ENCODE data around the gene CD69.

CD69 gene

GRCh38 chr12:9763025-9763424 is 2.3 kb upstream of the CD69 start:
- TF ChIP-seq CEBPB (IDR thresholded peaks at IDR 0.05) (no peak), MAX (IDR thresholded peaks at IDR 0.05) (no peak), RAD21 (IDR thresholded peaks at IDR 0.05; ENCODE audit: low read depth) (no peak), TAF1 (IDR thresholded peaks at IDR 0.05; ENCODE audit: low read depth) (no peak), TEAD4 (IDR thresholded peaks at IDR 0.05) (no peak), YY1 (IDR thresholded peaks at IDR 0.05; ENCODE audit: low read depth) (no peak), TCF12 (IDR thresholded peaks at IDR 0.05; ENCODE audit: low read depth) (no peak), EGR1 (IDR thresholded peaks at IDR 0.05) (no peak), NFIC (IDR thresholded peaks at IDR 0.05) (no peak)
- TF ChIP-seq, protein P1, sequence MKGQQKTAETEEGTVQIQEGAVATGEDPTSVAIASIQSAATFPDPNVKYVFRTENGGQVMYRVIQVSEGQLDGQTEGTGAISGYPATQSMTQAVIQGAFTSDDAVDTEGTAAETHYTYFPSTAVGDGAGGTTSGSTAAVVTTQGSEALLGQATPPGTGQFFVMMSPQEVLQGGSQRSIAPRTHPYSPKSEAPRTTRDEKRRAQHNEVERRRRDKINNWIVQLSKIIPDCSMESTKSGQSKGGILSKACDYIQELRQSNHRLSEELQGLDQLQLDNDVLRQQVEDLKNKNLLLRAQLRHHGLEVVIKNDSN (IDR thresholded peaks at IDR 0.05): no peak
- TF ChIP-seq, protein P2, sequence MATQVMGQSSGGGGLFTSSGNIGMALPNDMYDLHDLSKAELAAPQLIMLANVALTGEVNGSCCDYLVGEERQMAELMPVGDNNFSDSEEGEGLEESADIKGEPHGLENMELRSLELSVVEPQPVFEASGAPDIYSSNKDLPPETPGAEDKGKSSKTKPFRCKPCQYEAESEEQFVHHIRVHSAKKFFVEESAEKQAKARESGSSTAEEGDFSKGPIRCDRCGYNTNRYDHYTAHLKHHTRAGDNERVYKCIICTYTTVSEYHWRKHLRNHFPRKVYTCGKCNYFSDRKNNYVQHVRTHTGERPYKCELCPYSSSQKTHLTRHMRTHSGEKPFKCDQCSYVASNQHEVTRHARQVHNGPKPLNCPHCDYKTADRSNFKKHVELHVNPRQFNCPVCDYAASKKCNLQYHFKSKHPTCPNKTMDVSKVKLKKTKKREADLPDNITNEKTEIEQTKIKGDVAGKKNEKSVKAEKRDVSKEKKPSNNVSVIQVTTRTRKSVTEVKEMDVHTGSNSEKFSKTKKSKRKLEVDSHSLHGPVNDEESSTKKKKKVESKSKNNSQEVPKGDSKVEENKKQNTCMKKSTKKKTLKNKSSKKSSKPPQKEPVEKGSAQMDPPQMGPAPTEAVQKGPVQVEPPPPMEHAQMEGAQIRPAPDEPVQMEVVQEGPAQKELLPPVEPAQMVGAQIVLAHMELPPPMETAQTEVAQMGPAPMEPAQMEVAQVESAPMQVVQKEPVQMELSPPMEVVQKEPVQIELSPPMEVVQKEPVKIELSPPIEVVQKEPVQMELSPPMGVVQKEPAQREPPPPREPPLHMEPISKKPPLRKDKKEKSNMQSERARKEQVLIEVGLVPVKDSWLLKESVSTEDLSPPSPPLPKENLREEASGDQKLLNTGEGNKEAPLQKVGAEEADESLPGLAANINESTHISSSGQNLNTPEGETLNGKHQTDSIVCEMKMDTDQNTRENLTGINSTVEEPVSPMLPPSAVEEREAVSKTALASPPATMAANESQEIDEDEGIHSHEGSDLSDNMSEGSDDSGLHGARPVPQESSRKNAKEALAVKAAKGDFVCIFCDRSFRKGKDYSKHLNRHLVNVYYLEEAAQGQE (IDR thresholded peaks at IDR 0.05; ENCODE audit: low read depth): no peak

DNA sequence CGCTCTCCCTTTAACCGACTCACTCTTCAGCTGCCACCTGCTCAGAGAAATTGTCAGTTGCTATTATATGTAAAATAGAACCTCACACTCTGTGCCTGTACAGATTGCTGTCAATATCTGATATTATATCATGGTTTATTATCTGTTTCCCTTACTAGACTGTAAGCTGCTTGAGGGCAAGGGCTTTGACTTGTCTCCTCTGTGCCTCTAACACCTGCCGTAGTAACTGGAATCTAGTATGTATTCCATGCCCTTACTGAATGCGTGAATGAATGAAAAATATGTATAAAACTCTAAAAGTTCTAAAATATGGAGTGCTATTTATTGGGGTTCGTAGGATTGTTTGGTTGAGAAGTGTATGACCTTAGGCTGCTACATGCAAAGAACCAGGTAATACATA is 1.7 kb upstream of the CD69 start:
- TF ChIP-seq CEBPB (IDR thresholded peaks at IDR 0.05) (no peak), CREB1 (IDR thresholded peaks at IDR 0.05; ENCODE audit: low read depth) (no peak), RAD21 (IDR thresholded peaks at IDR 0.05; ENCODE audit: low read depth) (no peak), FOXM1 (IDR thresholded peaks at IDR 0.05; ENCODE audit: borderline replicate concordance, low read depth) (no peak), YY1 (IDR thresholded peaks at IDR 0.05; ENCODE audit: low read depth) (no peak), EGR1 (IDR thresholded peaks at IDR 0.05) (no peak), TCF12 (IDR thresholded peaks at IDR 0.05; ENCODE audit: low read depth) (no peak), MAX (IDR thresholded peaks at IDR 0.05) (no peak), NFIC (IDR thresholded peaks at IDR 0.05) (no peak), ZBTB7A (IDR thresholded peaks at IDR 0.05; ENCODE audit: low read depth) (no peak), EP300 (IDR thresholded peaks at IDR 0.05; ENCODE audit: borderline replicate concordance) (no peak)
- TF ChIP-seq, protein P2 (IDR thresholded peaks at IDR 0.05; ENCODE audit: low read depth): no peak

DNA sequence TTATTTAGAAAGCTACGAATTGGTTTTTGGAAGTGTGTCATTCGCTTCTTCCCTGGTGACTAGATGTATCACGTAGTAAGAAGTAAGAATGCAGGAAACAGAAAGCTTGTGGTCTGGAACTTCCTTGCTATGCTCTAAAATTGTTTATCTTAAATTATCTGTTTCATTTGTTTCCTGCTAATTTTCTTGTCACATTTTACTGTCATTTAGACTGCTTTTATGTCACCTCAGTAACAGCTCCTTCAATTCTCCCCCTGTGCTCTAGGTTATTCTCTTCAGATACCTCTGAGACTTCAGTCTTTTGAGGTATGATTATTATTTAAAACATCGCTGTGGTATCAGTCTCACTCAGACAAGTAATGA is 699 bp upstream of the CD69 start:
- TF ChIP-seq CREB1 (IDR thresholded peaks at IDR 0.05; ENCODE audit: low read depth) (no peak), TCF12 (IDR thresholded peaks at IDR 0.05; ENCODE audit: low read depth) (no peak), FOXM1 (IDR thresholded peaks at IDR 0.05; ENCODE audit: borderline replicate concordance, low read depth) (no peak), RAD21 (IDR thresholded peaks at IDR 0.05; ENCODE audit: low read depth) (no peak), TEAD4 (IDR thresholded peaks at IDR 0.05) (no peak), TAF1 (IDR thresholded peaks at IDR 0.05; ENCODE audit: low read depth) (no peak), CEBPB (IDR thresholded peaks at IDR 0.05) (no peak), EGR1 (IDR thresholded peaks at IDR 0.05) (no peak), NFIC (IDR thresholded peaks at IDR 0.05) (no peak), ZBTB7A (IDR thresholded peaks at IDR 0.05; ENCODE audit: low read depth) (no peak), EP300 (IDR thresholded peaks at IDR 0.05; ENCODE audit: borderline replicate concordance) (no peak), YY1 (IDR thresholded peaks at IDR 0.05; ENCODE audit: low read depth) (no peak), MAX (IDR thresholded peaks at IDR 0.05) (no peak)
- TF ChIP-seq, protein P1 (IDR thresholded peaks at IDR 0.05): no peak

GRCh38 chr12:9760120-9760519 is 581 bp downstream of the CD69 start:
- TF ChIP-seq ZBTB7A (IDR thresholded peaks at IDR 0.05; ENCODE audit: low read depth): no peak
- no peak for TF ChIP-seq YY1 (IDR thresholded peaks at IDR 0.05; ENCODE audit: low read depth)
- no peak for TF ChIP-seq FOXM1 (IDR thresholded peaks at IDR 0.05; ENCODE audit: borderline replicate concordance, low read depth)
- no peak for TF ChIP-seq EGR1 (IDR thresholded peaks at IDR 0.05)
- no peak for TF ChIP-seq NFIC (IDR thresholded peaks at IDR 0.05)
- TF ChIP-seq TCF12 (IDR thresholded peaks at IDR 0.05; ENCODE audit: low read depth): no peak
- TF ChIP-seq, protein P2 (IDR thresholded peaks at IDR 0.05; ENCODE audit: low read depth): no peak
- no peak for TF ChIP-seq MAX (IDR thresholded peaks at IDR 0.05)
- TF ChIP-seq EP300 (IDR thresholded peaks at IDR 0.05; ENCODE audit: borderline replicate concordance): no peak
- no peak for TF ChIP-seq CEBPB (IDR thresholded peaks at IDR 0.05)
- no peak for TF ChIP-seq RAD21 (IDR thresholded peaks at IDR 0.05; ENCODE audit: low read depth)
- TF ChIP-seq, protein P1 (IDR thresholded peaks at IDR 0.05): no peak
- no peak for TF ChIP-seq TAF1 (IDR thresholded peaks at IDR 0.05; ENCODE audit: low read depth)
- TF ChIP-seq CREB1 (IDR thresholded peaks at IDR 0.05; ENCODE audit: low read depth): no peak

Measured in Ishikawa (cell line).